ENCODE data around the gene AUTS2.

The AUTS2 gene

GRCh38 chr7:69723663-69724062 lies 125.4 kb downstream of the AUTS2 start:
- DNase-seq (ENCODE audit: low read depth) = no peak

- no peak for DNase-seq (ENCODE audit: low read depth)
Observed at GRCh38 chr7:69728304-69728703, 130.0 kb downstream of the AUTS2 start.

GRCh38 chr7:69732203-69732602 lies 133.9 kb downstream of the AUTS2 start:
- no peak for DNase-seq (ENCODE audit: low read depth)

- no peak for DNase-seq (ENCODE audit: low read depth)
Observed at GRCh38 chr7:69735582-69735981, 137.3 kb downstream of the AUTS2 start.

- DNase-seq (ENCODE audit: low read depth) = no peak
Observed at GRCh38 chr7:69736126-69736810, 138.0 kb downstream of the AUTS2 start.

- DNase-seq (ENCODE audit: low read depth) = no peak
Observed at GRCh38 chr7:69738396-69738951, 140.2 kb downstream of the AUTS2 start.

GRCh38 chr7:69739190-69739589 lies 140.9 kb downstream of the AUTS2 start:
- DNase-seq (ENCODE audit: low read depth) = no peak

GRCh38 chr7:69739931-69740431 lies 141.7 kb downstream of the AUTS2 start:
- DNase-seq (ENCODE audit: low read depth) = no peak

GRCh38 chr7:69742237-69742636 lies 144.0 kb downstream of the AUTS2 start:
- no peak for DNase-seq (ENCODE audit: low read depth)

GRCh38 chr7:69743436-69743835 lies 145.2 kb downstream of the AUTS2 start:
- DNase-seq (ENCODE audit: low read depth) = no peak

- no peak for DNase-seq (ENCODE audit: low read depth)
Observed at GRCh38 chr7:69744026-69744425, 145.8 kb downstream of the AUTS2 start.

- DNase-seq (ENCODE audit: low read depth) = no peak
Observed at GRCh38 chr7:69746383-69746782, 148.1 kb downstream of the AUTS2 start.

- DNase-seq (ENCODE audit: low read depth) = no peak
Observed at GRCh38 chr7:69747144-69747543, 148.9 kb downstream of the AUTS2 start.

- DNase-seq (ENCODE audit: low read depth) = no peak
Observed at GRCh38 chr7:69748530-69748929, 150.3 kb downstream of the AUTS2 start.

- DNase-seq (ENCODE audit: low read depth) = no peak
Observed at GRCh38 chr7:69749372-69749979, 151.2 kb downstream of the AUTS2 start.

GRCh38 chr7:69749994-69750393 lies 151.7 kb downstream of the AUTS2 start:
- DNase-seq (ENCODE audit: low read depth) = no peak

GRCh38 chr7:69751026-69751425 lies 152.8 kb downstream of the AUTS2 start:
- DNase-seq (ENCODE audit: low read depth) = no peak

GRCh38 chr7:69753981-69754380 lies 155.7 kb downstream of the AUTS2 start:
- no peak for DNase-seq (ENCODE audit: low read depth)

- no peak for DNase-seq (ENCODE audit: low read depth)
Observed at GRCh38 chr7:69754476-69754875, 156.2 kb downstream of the AUTS2 start.

GRCh38 chr7:69756235-69756634 lies 158.0 kb downstream of the AUTS2 start:
- no peak for DNase-seq (ENCODE audit: low read depth)

GRCh38 chr7:69757528-69757927 lies 159.3 kb downstream of the AUTS2 start:
- DNase-seq (ENCODE audit: low read depth) = no peak

GRCh38 chr7:69757981-69758430 lies 159.7 kb downstream of the AUTS2 start:
- DNase-seq (ENCODE audit: low read depth) = no peak

GRCh38 chr7:69759373-69759772 lies 161.1 kb downstream of the AUTS2 start:
- no peak for DNase-seq (ENCODE audit: low read depth)

Measured in amniotic epithelial cell (primary cell).